HT-29 (cell line): Measurements from ENCODE around the gene DIABLO. TPM values are rescaled to one million over a fixed set of nuclear protein-coding genes. Genes with fewer than 3 reads are reported as not detected.
"Not testable (repeated sequence)": the region's sequence is repeated elsewhere in the genome, so short reads cannot be mapped to it uniquely, and the experiment has no call there.

Experiments
- DNase-seq: peaks from one replicate; pipeline ENCODE4 v3.0.0-alpha.2; 2015; ENCODE audit warnings: low spot score
- total RNA-seq: library from RNA; depleted of rRNA; stranded (reverse); fragments of >200 nt; shearing (Covaris generic); gene quantifications from 2 replicates; pipeline ENCODE4 v1.2.3, GENCODE V29; 2014

Gene DIABLO
- total RNA-seq, 1 experiment from 2014 or later, result 47.0 TPM

- DNase-seq, result no peak
Measured at GRCh38 chr12:122208073-122208820, 17.6 kb downstream of the DIABLO start.

GRCh38 chr12:122207391-122207790, 18.5 kb downstream of the DIABLO start:
- no peak for DNase-seq

- no peak for DNase-seq
Measured at GRCh38 chr12:122206976-122207375, 18.9 kb downstream of the DIABLO start.

GRCh38 chr12:122206111-122206881, 19.6 kb downstream of the DIABLO start:
- DNase-seq, result no peak

DNA sequence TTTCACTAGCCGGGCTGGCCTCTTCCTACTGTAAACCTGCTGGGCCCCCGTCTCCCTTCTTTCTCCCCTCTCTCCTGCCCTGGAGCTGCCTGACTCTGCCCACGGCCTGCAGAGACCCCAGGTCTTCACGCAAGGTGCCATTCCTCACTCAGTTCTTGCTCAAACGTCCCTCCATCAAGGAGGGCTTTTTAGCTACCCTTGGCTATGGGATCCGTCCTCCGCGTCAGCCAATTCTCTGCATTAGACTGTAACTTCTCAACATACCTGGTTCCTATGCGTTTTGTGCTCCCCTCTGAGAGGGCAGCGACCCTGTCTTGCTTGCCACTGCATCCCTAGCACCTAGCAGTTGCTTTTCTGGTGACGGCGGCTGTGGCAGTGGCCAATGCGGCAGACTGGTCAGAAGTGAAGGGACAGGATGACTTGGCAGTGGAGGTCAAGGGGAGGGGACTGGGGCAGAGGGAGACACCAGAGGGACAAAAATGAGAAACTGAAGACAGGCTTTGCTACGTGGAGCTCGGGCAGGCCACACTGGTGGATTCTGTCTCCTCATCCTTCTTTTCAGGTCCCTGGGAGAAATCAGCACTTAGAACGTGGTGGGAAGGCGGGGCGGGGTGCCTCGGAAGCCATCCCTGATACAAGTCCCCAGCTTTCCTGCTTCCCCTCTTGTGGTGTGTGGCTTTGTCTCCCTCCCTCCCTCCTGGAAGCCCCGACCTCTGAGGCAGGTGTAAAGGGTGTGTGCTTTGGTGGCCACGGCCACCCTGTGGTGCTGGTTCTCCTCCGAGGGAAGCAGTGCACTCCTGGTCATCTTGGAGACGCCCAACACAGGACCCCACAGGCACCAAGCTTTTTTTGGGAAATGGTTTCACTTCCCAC, 20.6 kb downstream of the DIABLO start:
- no peak for DNase-seq

- DNase-seq, result no peak
Measured at GRCh38 chr12:122204167-122205052, 21.4 kb downstream of the DIABLO start.

- DNase-seq, result peak; percentile 59
Measured at GRCh38 chr12:122203301-122204166, 22.3 kb downstream of the DIABLO start, which contains the start of gene B3GNT4. Gene B3GNT4, plus strand, starts transcription at chr12:122203709. Its CDS starts 910 bp downstream, at chr12:122204619.

DNA sequence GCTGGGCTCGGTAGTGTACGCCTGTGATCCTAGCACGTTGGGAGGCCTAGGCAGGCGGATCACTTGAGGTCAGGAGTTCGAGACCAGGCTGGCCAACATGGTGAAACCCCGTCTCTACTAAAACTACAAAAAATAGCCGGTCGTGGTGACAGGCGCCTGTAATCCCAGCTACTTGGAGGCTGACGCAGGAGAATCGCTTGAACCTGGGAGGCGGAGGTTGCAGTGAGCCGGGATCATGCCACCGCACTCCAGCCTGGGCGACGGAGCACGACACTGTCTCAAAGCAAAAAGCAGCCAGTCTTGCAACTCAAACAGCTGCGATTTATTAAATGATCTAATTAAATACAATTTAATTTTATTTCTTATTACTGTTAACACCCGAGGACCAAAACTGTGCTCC, 23.0 kb downstream of the DIABLO start:
- not testable (repeated sequence) for DNase-seq

GRCh38 chr12:122202017-122202416, 23.8 kb downstream of the DIABLO start:
- DNase-seq, result no peak

DNA sequence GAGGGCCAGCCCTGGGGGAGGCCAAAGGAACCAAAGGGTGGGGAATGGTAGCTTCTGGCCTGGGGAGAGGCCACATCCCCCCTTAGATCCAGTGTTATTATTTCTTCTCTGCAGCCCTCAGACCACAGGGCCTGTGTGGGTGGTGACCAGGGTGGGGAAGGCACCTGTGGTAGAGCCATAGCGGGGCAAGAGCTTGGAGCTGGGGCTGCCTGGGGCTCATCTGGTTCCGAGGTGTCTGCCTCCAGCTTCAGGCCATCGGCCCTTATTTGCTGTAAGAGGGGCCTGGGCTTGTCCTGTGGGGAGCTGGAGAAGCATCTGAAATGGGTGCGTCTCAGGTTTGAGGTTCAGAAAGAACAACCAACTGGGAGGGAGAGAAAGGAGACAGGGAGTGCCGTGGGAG, 24.5 kb downstream of the DIABLO start:
- DNase-seq, result no peak

- DNase-seq, result no peak
Measured at GRCh38 chr12:122200541-122201175, 25.2 kb downstream of the DIABLO start.

DNA sequence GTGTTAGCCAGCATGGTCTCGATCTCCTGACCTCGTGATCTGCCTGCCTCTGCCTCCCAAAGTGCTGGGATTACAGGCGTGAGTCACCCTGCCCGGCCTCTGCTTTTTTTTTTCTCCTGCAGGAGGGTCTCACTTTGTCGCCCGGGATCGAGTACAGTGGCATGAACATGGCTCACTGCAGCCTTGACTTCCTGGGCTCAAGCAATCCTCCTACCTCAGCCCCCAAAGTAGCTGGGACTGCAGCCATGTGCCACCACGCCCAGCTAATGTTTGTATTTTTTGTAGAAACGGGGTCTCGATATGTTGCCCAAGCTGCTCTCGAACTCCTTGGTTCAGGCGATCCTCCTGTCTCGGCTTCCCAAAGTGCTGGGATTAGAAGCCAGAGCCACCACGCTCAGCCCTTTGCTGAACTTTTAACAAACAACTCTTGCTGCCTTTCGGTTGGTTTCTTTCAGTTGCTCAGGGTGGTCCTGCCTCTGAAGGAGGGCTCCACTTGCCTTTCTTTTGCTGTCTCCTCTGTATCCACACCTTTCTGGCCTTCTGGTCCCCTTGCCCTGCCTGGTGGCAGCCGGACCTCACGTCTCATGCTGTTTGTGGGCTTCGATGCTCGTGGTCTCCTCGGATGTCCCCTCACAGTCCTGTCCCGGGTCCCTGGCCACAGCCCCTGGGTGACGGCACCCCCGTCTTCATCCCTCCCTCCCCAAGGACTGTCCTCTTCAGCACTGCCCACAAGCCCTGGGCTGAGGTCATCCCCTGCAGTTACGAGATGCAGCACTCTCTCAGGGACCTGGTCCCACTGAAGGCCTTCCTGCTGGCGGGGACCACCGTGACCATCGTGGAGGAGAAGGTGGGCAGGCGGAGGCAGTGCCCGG, 26.1 kb downstream of the DIABLO start:
- DNase-seq, result no peak

DNA sequence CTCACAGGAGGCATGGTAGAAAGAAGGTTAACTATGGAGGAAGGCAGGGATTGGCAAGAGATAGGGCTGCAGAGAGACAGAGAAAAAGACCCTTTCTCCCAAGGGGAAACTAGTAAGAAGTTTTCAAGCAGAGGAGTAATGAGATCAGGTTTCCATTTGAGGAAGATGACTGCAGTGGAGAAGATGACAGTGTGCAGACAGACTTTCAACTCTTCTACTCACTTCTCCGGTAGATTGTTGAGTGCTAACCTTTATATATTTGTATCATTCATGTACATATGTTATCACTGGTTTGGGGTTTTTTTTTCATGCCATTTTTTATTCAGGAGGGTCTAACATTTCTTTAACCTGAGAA, 28.3 kb downstream of the DIABLO start:
- no peak for DNase-seq

DNA sequence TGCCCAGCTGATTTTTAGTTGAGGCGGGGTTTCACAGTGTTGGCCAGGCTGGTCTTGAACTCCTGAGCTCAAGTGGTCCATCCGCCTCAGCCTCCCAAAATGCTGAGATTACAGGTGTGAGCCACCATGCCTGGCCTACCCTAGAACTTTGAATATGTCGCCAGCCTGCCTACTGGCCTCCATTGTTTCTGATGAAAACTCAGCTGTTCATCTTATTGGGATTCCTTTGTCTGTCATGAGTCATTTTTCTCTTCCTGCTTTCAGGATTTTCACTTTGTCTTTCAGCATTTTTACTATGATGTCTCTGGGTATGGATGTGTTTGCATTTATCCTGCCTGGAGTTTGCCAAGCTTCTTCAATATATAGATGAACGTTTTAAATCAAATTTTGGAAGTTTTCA, 30.4 kb downstream of the DIABLO start:
- no peak for DNase-seq

DNA sequence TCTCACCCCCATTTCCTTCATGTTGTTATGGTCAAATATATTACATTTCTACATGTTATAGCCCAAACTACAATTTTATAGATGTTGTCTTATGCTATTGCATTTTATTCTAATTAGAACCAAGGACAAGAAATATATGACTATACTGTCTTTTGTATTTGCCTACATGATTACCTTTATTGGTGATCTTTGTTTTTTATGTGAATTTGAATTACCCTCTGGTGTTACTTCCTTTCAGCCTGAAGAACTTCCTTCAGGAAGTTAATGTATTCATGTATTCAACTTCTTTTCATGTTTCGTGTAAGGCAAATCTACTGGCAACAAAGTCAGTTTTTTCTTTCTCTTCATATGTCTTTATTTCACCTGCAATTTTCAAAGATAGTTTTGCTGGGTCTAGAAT, 31.0 kb downstream of the DIABLO start:
- no peak for DNase-seq

DNA sequence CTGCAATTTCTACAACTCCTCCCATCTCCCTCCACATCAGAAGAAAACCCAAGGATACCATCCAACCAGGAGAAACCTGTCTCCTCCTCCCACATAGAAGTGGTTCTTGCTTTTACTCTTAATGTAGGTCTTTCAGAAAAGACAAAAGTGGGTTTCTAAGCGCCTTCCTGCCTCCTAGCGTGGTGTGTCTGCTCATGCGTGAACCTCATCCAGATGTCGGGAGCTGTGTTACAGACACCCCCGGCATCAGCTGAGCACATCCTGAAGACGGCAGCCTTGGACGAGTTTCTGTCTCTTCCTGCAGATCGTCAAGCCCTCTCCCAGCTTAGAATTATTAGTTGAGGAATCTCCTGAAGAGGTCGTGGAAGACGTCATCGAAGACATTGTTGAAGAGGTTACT, 33.4 kb downstream of the DIABLO start:
- DNase-seq, result no peak

- DNase-seq, result peak; percentile 85
Measured at GRCh38 chr12:122190842-122191668, 34.8 kb downstream of the DIABLO start.
